HepG2 (cell line): Measurements from ENCODE around the gene RPL32. TPM values are rescaled to one million over a fixed set of nuclear protein-coding genes. Genes with fewer than 3 reads are reported as not detected.

Experiments
- ATAC-seq: fragments of 200-7000 bp; cut with Tn5 transposase; 3 replicates; pipeline ENCODE4 v1.9.1; 2020; ENCODE audit warnings: mild to moderate bottlenecking, moderate library complexity
- BruUV-seq: library from RNA; stranded (reverse); fragments of 400-500 nt; replicated peaks from 2 replicates; lab custom pipeline; 2021; lab: Mats Ljungman, UMichigan
- CTCF ChIA-PET: fragments of 300-600 bp; formaldehyde crosslinking; extraction: SDS; loops from one replicate; lab custom pipeline; 2021; ENCODE audit warnings: low total read pairs, inconsistent platforms, low intra/inter-chr PET ratio; lab: Yijun Ruan, JAX
- POLR2A ChIA-PET: fragments of 350-600 bp; sonication (Branson Sonifier 250); formaldehyde crosslinking; loops from one replicate; lab custom pipeline; 2020; ENCODE audit warnings: antibody characterized with exemption, inconsistent platforms; lab: Yijun Ruan, JAX
- DNase-seq: peaks from one replicate; pipeline ENCODE4 v3.0.0-alpha.2; 2015; ENCODE audit warnings: low spot score
- FAIRE-seq: peaks from 3 replicates; lab custom pipeline; 2011; peaks lifted over from hg19 to GRCh38; lab: Jason Lieb, UNC
- H2AFZ ChIP-seq: one replicate; pipeline ENCODE4 v1.6.1; 2011; ENCODE audit warnings: low read length, inconsistent platforms
- H3K27ac ChIP-seq: fragments of 300-600 bp; 3 replicates; pipeline ENCODE4 v1.8.0; 2011; ENCODE audit warnings: mixed run types, mild to moderate bottlenecking, mixed read lengths, low read length, inconsistent platforms; ENCODE audit not compliant: insufficient read depth; ENCODE audit errors: extremely low read length
- H3K27me3 ChIP-seq, 2 experiments: fragments of 200-600 bp in 1 of 2; 2 replicates in 1 of 2; 3 replicates in 1 of 2; pipeline versions ENCODE4 v1.6.0 to v1.8.0; 2011; ENCODE audit warnings: low read length in 2 of 2, mild to moderate bottlenecking in 2 of 2, moderate library complexity in 2 of 2, inconsistent platforms in 1 of 2; ENCODE audit not compliant: insufficient read depth in 2 of 2, control insufficient read depth in 1 of 2
- H3K36me3 ChIP-seq, 2 experiments: fragments of 200-600 bp in 1 of 2; replicated peaks in 1 of 2; 2 replicates in 1 of 2; 3 replicates in 1 of 2; pipeline versions ENCODE4 v1.5.1 to v1.8.0; 2011; ENCODE audit warnings: low read length in 2 of 2, inconsistent platforms in 1 of 2; ENCODE audit not compliant: insufficient read depth in 2 of 2, control insufficient read depth in 1 of 2
- H3K4me1 ChIP-seq: 2 replicates; pipeline ENCODE4 v1.5.1; 2012; ENCODE audit warnings: low read length, inconsistent platforms; ENCODE audit not compliant: insufficient read depth
- H3K4me2 ChIP-seq: 2 replicates; pipeline ENCODE4 v1.6.0; 2011; ENCODE audit warnings: low read depth, low read length, inconsistent platforms
- H3K4me3 ChIP-seq, 3 experiments: fragments of 200-600 bp in 1 of 3; sonication (generic), shearing (Covaris generic) in 1 of 3; replicated peaks in 1 of 3; 2 replicates each; pipeline ENCODE4 v1.5.1; 2011 to 2016; ENCODE audit warnings: low read length in 3 of 3, inconsistent platforms in 2 of 3, low read depth in 2 of 3, mild to moderate bottlenecking in 2 of 3, control low read depth in 1 of 3, mixed read lengths in 1 of 3; ENCODE audit not compliant: insufficient read depth in 1 of 3
- H3K79me2 ChIP-seq: one replicate; pipeline ENCODE4 v1.6.1; 2011; ENCODE audit warnings: low read length, inconsistent platforms; ENCODE audit not compliant: insufficient read depth
- H3K9ac ChIP-seq: 2 replicates; pipeline ENCODE4 v1.6.0; 2011; ENCODE audit warnings: mild to moderate bottlenecking, low read depth, low read length, inconsistent platforms; ENCODE audit not compliant: insufficient read depth
- H3K9me3 ChIP-seq: 2 replicates; pipeline ENCODE4 v1.5.1; 2012; ENCODE audit warnings: mild to moderate bottlenecking, low read length
- H4K20me1 ChIP-seq: 2 replicates; pipeline ENCODE4 v1.6.0; 2011; ENCODE audit warnings: inconsistent platforms, mild to moderate bottlenecking, low read length, moderate library complexity; ENCODE audit not compliant: insufficient read depth
- HMGXB3 ChIP-seq: sonication (generic); formaldehyde crosslinking; IDR thresholded peaks from 2 replicates; pipeline ENCODE4 v1.4.0; 2020; ENCODE audit warnings: missing genetic modification reagents, borderline replicate concordance
- IRF1 ChIP-seq: sonication (generic); formaldehyde crosslinking; IDR thresholded peaks from 2 replicates; pipeline ENCODE4 v1.4.0; 2020; ENCODE audit warnings: low read depth, mild to moderate bottlenecking, missing genetic modification reagents
- MAFK ChIP-seq, 2 experiments: IDR thresholded peaks in 1 of 2; conservative IDR thresholded peaks in 1 of 2; 2 replicates each; pipeline ENCODE4 v1.6.1; 2011; ENCODE audit warnings: improper control_type of control experiment in 2 of 2, low read length in 2 of 2
- MED1 ChIP-seq: sonication (generic); formaldehyde crosslinking; IDR thresholded peaks from 2 replicates; pipeline ENCODE4 v1.4.0; 2020; ENCODE audit warnings: missing genetic modification reagents
- NFKB2 ChIP-seq: sonication (generic); formaldehyde crosslinking; IDR thresholded peaks from 2 replicates; pipeline ENCODE4 v1.4.0; 2020; ENCODE audit warnings: missing genetic modification reagents, borderline replicate concordance
- ZNF572 ChIP-seq: sonication (generic); formaldehyde crosslinking; IDR thresholded peaks from 2 replicates; pipeline ENCODE4 v1.5.1; 2020; ENCODE audit warnings: mild to moderate bottlenecking, missing genetic modification reagents
- ZNF7 ChIP-seq: IDR thresholded peaks from 2 replicates; pipeline ENCODE4 v1.6.1; 2016; ENCODE audit warnings: missing biosample characterization, missing genetic modification reagents
- ZNF761 ChIP-seq: sonication (generic); formaldehyde crosslinking; conservative IDR thresholded peaks from 2 replicates; pipeline ENCODE4 v1.4.0; 2020; ENCODE audit warnings: mild to moderate bottlenecking, missing genetic modification reagents
- WGBS: methylation state at CpG from one replicate; pipeline ENCODE4 v1.1.6; 2017; ENCODE audit warnings: low lambda C conversion rate; 5-methylcytosine and 5-hydroxymethylcytosine counted together
- in situ Hi-C: cut with HindIII; loops from 2 replicates; pipeline ENCODE4 v1.10.0; 2017; ENCODE audit warnings: low pct_unique_long_range_greater_than_20kb; ENCODE audit not compliant: extremely low pct_ligation_motif_present
- intact Hi-C: fragments of 100-400 bp; cut with micrococcal nuclease; formaldehyde crosslinking; loops from one replicate; pipeline ENCODE4 v1.10.0; 2022; ENCODE audit not compliant: unreplicated experiment
- polyA plus RNA-seq, 8 experiments: library from polyadenylated mRNA; depleted of rRNA in 3 of 8; stranded (reverse) in 7 of 8; unstranded in 1 of 8; fragments of >200 nt; fragmentation: Illumina TruSeq in 4 of 8; extraction: Trizol in 4 of 8; gene quantifications; 2 replicates each; pipeline versions ENCODE4 v1.2.1 to v1.2.3, GENCODE V29; 2011 to 2016; ENCODE audit warnings: low read depth in 4 of 8, missing spikeins in 1 of 8, mixed read lengths in 1 of 8; ENCODE audit not compliant: insufficient read depth in 1 of 8
- total RNA-seq, 5 experiments: library from RNA; depleted of rRNA; stranded (reverse); fragments of >200 nt; fragmentation: Illumina TruSeq; extraction: Trizol; gene quantifications; 2 replicates each; pipeline ENCODE4 v1.2.3, GENCODE V29; 2016; ENCODE audit warnings: low read depth in 1 of 5

Gene RPL32
- total and polyA plus RNA-seq, 2 of the 13 experiments (the other 11 are each of a cell fraction or from before 2014, with no cell fraction given), result 1,781 to 2,401 TPM

- Histone ChIP-seq H2AFZ (no peak overlapping the region), H3K4me3 (no peak overlapping the region), H3K36me3 (no peaks in the 10 kb centered on the region), H3K9me3 (no peaks in the 10 kb centered on the region), H3K9ac (no peak overlapping the region), H3K27me3 (peaks cover 4 to 69% of the 10 kb centered on the region in 2 experiments; a peak in 4 of 5 replicates), H4K20me1 (no peaks in the 10 kb centered on the region), H3K4me1 (no peaks in the 10 kb centered on the region), H3K27ac (no peak overlapping the region), H3K79me2 (no peaks in the 10 kb centered on the region), H3K4me2 (no peak overlapping the region)
- WGBS, result 35% methylated on average over 7 of the region's 7 CpGs
- ATAC-seq, result no peak
- intact Hi-C loops (no loop called here), in situ Hi-C loops (no loop called here)
- BruUV-seq, result no TSS peak
- FAIRE-seq, result no peak
- POLR2A ChIA-PET, result no interaction called here
- CTCF ChIA-PET, result no interaction called here
- DNase-seq, result no peak
- no peak for TF ChIP-seq NFKB2 (CRISPR knock-in tag)
- TF ChIP-seq HMGXB3, result no peak
- TF ChIP-seq ZNF761 (CRISPR knock-in tag), result no peak
- 0 out of 2 replicates have a peak, but pooled peaks have one; percentile 55 for TF ChIP-seq ZNF572 (CRISPR knock-in tag)
- no peak for TF ChIP-seq ZNF7 (CRISPR knock-in tag)
- no peak for TF ChIP-seq MAFK (conservative IDR thresholded peaks at IDR 0.05 in 1 of 2, IDR thresholded peaks at IDR 0.05 in 1 of 2; ENCODE audit: low read length in 2 of 2)
- no peak for TF ChIP-seq MED1
- no peak for TF ChIP-seq IRF1
Measured at GRCh38 chr3:12859840-12860239, 18.5 kb upstream of the RPL32 start.
